GM13976 (cell line): ENCODE data around the gene DCP1A.

ENCODE experiments used
- DNase-seq: peaks from one replicate; pipeline ENCODE4 v3.0.0; 2012; ENCODE audit warnings: low spot score
- in situ Hi-C: fragments of 300-500 bp; cut with MboI; formaldehyde crosslinking; loops from one replicate; pipeline ENCODE4 v1.12.0; 2022; ENCODE audit warnings: low sequenced_read_pairs, mixed read lengths, inconsistent platforms; ENCODE audit not compliant: unreplicated experiment
- TF ChIP-seq, protein P1 (sequence below): IDR thresholded peaks from 2 replicates; pipeline ENCODE4 v1.5.1; 2012; ENCODE audit warnings: borderline replicate concordance, mild to moderate bottlenecking; ENCODE audit not compliant: insufficient read depth; ENCODE audit errors: extremely low read depth, missing control alignments, control extremely low read depth

Gene DCP1A

GRCh38 chr3:53263907-53264306, 83.4 kb downstream of the DCP1A start:
- no peak for DNase-seq
- TF ChIP-seq, protein P1, sequence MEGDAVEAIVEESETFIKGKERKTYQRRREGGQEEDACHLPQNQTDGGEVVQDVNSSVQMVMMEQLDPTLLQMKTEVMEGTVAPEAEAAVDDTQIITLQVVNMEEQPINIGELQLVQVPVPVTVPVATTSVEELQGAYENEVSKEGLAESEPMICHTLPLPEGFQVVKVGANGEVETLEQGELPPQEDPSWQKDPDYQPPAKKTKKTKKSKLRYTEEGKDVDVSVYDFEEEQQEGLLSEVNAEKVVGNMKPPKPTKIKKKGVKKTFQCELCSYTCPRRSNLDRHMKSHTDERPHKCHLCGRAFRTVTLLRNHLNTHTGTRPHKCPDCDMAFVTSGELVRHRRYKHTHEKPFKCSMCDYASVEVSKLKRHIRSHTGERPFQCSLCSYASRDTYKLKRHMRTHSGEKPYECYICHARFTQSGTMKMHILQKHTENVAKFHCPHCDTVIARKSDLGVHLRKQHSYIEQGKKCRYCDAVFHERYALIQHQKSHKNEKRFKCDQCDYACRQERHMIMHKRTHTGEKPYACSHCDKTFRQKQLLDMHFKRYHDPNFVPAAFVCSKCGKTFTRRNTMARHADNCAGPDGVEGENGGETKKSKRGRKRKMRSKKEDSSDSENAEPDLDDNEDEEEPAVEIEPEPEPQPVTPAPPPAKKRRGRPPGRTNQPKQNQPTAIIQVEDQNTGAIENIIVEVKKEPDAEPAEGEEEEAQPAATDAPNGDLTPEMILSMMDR, result no peak
- in situ Hi-C loops, result no loop called here

- in situ Hi-C loops, result no loop called here
- TF ChIP-seq, protein P1, result no peak
- no peak for DNase-seq
These were observed 85.6 kb downstream of the DCP1A start for GRCh38 chr3:53261712-53262111.

DNA sequence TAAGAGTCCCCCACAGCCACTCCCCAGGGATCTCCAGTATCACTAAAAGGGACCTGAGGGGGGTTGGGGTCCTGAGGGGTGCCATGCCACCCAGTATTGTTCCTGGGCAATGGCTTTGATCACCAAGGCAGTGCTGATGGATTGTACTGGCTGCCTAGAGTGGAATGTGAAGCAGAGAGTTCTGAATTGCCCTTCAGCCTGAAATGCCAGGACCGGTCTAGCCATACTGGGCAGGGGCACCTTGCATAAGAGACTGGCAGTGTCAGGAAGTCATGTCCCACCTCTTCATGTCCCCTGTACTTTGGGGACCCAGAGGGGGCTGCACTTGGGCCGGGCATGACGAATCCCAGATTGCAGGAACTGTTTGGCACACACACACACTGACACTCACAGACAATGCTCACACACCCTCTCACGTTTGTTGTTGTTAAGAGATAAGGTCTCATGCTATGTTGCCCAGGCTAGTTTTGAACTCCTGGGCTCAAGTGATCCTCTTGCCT, 87.0 kb downstream of the DCP1A start:
- DNase-seq, result no peak
- in situ Hi-C loops, result no loop called here
- TF ChIP-seq, protein P1, result no peak

DNA sequence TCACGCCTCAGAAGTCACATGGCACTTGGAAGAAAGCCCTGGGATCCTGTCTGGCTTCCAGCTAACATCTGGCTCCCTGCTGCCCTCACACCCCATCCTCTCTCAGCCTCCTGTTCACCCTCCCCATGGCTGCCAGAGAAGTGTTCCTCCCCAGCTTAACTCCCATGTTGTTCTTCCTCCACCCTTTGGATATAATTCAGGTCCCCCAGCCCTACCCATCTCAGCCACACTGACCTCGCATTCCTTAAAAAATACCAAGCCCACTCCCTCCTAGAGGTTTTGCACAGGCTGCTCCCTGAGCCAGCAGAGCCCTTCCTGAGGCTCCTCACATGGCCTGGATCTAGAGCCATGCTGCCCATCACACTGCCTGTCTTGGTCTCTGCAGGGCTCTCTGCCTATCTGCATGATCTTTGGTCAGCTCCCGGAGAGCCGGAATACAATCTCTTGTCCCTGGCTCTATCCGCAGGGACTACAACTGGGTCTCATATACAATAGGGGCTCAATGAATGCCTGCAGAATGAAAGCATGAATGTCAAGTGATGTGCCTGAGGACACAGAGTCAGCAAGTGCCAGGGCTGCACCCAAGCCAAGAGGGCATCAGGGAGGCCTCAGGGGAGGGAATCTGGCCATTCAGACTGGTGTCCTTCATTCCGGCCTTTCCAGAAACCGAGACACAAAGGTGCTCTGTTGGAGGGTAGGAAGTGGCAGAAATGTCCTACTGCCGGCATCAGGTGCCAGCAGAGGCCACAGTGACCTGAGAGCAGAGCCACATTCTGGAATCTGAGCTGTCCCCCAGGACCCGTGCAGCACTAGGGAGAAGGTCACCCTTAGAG, 87.7 kb downstream of the DCP1A start:
- TF ChIP-seq, protein P1, result no peak
- in situ Hi-C loops, result no loop called here
- DNase-seq, result no peak

DNA sequence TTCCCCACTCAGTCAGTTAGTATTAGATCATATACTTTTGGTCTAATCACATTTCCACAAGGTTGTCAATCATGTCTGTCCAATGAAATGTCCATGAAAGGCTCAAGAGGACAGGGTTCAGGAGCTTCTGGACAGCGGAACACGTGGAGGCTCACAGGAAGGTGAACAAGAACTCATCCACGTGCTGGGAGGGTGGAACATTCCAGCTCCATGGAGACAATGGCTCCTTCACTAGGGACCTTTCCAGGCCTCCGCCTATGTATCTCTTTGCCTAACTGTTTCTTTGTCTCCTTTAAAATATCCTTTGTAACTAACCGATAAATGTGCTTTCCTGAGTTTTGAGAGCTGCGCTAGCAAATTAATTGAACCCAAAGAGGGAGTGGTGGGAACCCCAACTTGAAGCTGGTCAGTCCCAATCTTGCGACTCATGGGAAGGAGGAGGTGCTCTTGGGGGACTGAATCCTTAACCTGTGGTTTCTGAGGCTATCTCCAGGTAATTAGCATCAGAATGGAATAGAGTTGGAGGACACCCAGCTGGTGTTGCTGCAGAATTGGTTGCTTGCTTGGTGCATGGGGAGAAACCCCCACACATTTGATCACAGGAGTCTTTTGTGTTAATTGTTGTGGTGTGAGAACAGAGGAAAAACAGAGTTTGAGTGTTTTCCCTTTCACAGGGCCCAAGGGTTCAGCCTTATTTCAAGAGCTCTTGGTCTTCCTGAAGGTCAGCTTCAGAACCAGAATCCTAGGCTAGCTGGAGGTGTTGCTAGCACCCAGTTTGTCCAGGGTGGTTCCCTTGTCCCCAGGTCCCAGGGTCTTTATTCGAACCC, 88.5 kb downstream of the DCP1A start:
- no peak for DNase-seq
- TF ChIP-seq, protein P1, result no peak

GRCh38 chr3:53257465-53257864, 89.9 kb downstream of the DCP1A start:
- TF ChIP-seq, protein P1, result no peak
- no peak for DNase-seq
- in situ Hi-C loops, result no loop called here

More for the DNA sequence above, 88.5 kb downstream of the DCP1A start:
- in situ Hi-C loops, result no loop called here
